Dermis microvascular lymphatic vessel endothelial cell (primary cell): Measurements from ENCODE around the gene CDH12. TPM values are rescaled to one million over a fixed set of nuclear protein-coding genes. Genes with fewer than 3 reads are reported as not detected.

Source experiments
- DNase-seq, 2 donors: peaks; one replicate each; pipeline versions ENCODE4 v3.0.0 to v3.0.0-alpha.2; 2010; ENCODE audit warnings: low read depth in 2 of 2
- total RNA-seq: library from RNA; depleted of rRNA; stranded (reverse); fragments of >200 nt; gene quantifications from 2 replicates; pipeline ENCODE4 v1.2.1, GENCODE V29; 2014

CDH12 gene
- total RNA-seq, 1 donor from 2014 or later, result not detected

DNA sequence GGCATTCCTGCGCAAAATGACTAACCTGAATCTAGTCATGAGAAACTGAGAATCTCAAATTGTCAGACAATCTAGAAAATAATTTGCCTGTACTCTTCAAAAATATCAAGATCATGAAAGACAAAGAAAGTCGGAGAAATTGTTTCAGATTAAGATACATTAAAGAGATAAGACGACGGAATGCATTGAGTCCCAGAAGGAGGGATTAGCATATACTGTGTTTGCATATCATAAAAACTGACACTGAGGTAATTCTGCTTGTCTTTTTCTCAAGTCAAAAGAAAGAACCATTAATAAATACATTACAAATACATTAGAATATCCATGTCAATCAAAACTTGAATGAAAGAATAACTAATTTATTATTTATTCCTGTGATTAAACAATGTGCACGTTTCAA lies 88.4 kb downstream of the CDH12 start:
- no peak for DNase-seq

DNA sequence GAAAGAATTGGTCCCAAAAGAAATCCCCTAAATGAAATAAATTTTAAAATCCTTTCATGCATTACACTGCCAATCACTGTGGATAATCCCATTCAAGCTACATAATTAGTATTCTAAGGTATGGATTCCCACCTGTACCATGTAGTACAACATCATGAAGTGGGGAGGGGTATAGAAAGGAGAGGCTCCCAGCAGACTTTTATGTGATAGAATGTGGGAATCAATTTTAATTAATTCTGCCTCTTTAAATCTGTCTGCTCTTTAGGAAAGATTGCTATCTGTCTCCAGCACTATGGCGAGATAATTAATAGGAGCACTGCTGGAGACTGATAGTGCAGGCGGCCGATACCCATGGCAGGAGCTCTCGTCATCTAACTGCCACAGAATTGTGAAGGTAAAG lies 95.4 kb downstream of the CDH12 start:
- no peak for DNase-seq

DNA sequence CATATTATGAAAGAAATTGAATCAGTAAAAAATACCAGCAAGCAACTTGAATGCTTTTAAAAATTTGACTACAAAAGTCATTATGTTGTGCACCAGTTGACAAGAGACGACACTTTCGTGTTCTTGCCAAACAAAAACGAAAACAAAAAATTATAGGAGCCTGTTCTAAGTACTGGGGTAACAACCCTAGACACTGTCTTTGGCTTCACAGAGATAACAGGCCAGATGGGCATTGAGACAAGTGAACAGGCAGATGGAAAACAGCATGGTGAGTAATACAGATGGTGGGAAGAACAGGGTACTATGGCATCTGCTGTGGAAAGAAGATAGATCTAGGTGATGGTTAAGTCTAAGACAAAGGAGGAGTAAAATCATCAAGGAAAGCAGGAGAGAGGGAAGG lies 99.0 kb downstream of the CDH12 start:
- no peak for DNase-seq

DNA sequence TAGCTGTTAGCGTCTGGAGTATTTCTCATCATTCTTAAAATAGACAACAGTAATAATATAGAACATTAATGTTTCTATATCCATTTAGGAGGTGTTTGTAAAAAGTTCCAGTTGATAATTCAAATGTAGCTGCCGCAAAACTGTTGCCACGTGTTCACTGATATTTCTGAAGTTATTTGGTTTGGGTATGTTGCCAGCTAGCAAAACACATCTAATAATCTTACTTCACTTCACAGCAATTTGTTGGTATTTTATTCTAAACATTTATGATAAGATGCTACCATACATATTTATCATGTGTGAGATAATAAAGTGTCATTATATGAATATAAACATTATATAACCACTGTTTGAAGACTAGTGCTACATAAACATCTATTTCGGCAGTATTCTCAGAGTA lies 101.6 kb downstream of the CDH12 start:
- no peak for DNase-seq

DNA sequence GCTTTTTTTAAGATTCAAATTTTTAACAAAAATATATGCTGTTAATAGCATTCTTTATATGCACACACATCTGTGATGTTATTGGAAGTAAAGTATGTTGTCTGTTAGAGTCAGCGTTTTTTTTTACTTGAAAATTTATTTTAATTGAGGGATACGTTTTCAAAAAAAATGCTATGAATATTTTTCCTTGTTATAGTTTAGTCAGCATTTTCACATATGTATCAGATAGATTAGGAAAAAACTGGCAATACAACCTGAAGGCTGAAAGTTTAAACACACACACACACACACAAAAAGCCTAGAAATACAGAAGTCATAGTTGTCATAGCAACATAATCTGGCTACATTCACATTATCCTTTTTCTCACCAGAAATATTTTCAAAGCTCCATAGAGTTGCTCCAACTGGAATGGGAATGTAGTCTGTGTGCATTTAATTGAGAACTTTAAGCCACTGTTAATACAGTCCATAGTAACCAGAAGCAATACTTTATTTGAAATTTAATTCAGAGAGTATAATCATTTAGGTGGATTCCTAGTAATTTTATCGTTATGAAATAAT lies 116.6 kb downstream of the CDH12 start:
- no peak for DNase-seq

DNA sequence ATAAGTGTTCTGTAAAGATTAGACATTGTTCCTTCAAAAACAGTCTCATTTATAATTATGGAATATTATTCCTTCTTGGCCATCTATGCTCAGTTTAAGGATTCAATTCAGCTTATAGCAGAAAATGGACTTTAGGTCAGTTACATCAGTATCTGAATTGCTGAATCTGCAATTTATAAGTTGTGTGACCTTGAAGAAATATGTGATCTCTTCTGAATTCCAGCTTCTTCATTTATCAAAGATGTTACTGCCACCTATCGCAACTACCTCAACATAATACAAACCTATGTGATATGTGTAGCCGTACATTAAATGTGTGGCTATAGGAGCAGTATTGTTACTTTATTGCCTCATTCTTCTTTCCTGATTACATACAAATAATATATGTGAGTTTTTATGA lies 118.2 kb downstream of the CDH12 start:
- DNase-seq, result no peak

DNA sequence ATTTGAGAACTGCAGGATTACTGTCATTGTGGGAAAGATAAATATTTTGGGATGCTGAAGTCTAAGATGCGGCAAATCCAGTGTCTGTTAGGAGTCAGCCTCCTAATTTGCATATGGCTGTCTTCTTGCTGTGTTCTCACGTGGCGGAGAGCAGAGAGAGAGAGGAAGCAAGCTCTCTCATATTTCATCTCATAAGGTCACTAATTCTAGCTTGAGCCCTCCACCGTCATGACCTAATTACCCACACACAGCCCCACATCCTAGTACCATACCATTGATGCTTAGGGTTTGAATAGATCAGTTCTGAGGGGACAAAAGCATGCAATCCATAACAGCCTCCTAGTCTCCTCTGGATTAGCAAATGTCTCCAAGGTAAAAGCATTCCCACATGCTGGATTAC lies 124.5 kb downstream of the CDH12 start:
- no peak for DNase-seq

DNA sequence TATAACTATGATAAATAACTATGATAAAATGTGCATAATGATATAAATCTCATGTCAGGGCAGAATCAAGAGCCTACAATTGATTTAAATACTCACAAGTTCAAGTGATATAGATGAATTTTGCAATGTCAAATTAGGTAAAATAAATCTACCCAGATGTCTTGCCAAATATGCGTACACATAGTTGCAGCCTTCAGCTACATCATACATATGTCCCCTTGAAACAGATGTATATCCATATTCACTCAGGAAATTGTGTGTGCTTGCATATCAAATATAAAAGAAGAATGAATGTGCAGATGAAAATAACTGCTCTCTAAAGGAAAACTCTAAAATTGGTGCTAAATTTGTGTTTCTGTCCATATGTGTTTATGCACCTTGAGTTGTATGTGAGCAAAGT lies 130.7 kb downstream of the CDH12 start:
- no peak for DNase-seq

DNA sequence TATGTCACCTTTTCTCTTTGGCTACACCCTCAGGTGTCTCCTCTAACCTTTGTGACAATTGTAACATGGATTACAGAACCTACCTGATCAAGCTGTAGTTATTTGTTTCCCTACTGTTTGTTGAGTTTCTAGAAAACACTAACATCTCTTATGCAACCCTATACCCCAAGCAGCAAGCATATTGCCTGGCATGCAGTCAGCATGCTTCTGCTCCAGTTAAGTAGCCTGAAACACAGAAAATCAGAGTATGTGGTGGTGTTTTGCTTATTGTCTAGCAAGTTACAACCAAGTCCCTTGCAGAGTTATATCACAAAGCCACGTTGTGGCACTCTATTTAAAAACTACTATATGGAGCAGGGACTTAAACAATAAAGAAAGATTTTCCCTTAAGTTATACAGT lies 131.1 kb downstream of the CDH12 start:
- DNase-seq, result no peak

DNA sequence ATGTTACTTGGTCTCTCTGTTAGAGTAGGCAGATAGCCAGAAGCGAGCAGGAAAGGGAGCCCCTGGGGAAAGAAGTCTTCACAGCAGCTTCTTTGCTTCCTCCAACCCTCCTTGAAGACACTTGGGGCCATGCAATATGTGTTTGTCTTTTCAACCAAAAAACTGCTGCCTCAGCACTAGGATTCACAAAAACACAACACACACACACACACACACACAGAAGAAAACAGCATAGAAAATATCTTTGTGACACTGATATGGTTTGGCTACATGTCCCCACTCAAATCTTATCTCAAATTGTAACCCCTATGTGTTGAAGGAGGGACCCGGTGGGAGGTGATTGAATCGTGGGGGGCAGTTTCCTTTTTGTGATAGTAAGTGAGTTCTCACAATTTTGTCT lies 133.3 kb downstream of the CDH12 start:
- DNase-seq, result no peak

DNA sequence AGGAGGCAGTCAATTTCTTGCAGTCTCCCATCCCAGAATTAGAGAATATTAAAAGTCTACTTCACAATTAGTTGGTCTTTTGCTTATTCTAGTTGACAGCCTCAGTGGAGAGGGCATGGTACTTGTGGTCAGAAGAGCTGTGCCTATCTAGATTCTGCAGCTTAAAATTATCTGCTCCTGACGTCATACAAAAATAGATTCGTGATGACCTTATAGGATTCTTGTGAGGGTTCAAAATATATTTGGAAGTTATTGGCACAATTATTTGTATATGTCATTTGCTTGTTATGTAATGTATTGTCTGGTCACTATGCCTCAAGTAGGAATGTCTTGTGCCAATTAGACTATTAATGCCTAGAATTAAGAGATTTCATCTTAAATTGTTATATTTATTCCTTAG lies 142.5 kb downstream of the CDH12 start:
- DNase-seq, result no peak

DNA sequence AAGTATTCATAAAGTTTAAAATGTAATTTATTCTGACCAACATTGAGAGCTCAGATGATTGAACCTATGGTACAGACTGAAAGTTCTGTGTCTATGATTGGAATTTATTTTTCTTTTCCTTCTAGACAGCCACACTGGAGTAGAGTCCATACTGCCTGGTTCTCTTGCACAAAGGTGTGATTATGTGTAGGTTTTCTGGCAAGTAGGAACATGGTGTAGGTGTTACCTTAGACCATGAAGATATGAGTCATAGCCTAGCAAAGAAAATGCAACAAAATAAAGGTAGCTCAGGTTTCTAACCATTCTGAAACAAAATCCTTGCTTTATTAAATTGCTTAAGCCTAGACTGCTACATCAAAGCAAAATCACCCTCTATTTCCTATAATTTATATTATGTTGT lies 143.4 kb downstream of the CDH12 start:
- no peak for DNase-seq

DNA sequence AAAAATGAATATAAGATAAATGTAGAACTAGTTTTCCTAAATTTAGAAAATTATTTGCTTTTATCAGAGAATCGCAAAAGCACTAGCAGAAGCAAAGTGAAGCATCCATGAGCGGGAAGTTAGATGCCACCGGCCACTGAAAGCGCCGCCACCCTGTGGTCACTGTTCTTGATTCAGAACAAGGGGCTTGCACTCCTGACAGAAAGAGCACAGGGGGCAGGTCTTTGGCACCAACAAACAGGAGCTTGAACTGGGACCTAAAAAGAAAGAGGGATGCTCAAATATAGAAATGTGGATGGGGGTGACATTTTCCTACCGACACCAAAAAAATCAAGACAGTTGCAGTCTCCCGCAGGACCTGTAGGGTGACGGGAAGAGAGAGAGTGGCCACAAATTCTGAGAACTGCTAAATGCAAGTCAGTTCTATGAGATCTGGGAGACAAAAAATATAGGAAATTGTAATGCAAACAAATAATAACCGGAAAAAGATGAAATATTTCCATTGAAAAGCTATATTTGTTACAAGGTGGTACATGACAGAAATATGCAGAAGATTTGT lies 144.3 kb downstream of the CDH12 start:
- DNase-seq, result no peak

DNA sequence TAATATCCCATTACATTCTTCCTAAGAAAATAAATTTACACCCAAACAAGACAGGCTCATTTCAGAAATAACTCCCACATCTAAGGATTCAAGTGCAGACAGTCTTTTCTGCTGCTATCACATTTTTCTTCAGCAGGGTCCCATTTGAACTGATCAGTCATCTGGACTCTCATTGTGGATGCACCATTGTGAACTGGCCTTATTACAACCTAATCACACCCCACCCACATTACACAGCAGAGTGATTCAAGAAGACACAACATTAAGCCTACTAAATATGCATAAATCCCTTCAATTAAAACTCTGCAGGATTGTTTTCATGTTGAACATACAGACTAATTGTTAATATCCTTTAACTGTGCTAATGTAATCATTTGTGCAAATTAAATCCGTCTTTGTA lies 146.2 kb downstream of the CDH12 start:
- no peak for DNase-seq

DNA sequence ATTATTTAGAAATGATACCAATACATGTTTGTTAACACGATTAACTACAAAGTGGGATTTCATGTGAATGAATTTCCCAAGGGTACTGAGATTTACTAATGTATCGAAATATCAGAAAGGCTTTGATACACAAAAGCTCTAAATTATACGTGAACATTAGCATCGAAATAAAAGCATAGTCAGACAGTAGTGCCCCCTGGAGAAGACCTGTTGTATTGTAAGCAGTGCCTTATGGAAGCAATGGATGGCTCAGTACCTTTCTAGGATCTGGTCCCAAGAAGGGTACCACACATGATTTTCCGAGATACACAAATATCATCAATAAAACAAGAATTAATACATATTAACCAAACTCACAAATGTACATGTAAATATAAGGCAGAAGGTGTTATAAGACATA lies 153.8 kb downstream of the CDH12 start:
- DNase-seq, result no peak

DNA sequence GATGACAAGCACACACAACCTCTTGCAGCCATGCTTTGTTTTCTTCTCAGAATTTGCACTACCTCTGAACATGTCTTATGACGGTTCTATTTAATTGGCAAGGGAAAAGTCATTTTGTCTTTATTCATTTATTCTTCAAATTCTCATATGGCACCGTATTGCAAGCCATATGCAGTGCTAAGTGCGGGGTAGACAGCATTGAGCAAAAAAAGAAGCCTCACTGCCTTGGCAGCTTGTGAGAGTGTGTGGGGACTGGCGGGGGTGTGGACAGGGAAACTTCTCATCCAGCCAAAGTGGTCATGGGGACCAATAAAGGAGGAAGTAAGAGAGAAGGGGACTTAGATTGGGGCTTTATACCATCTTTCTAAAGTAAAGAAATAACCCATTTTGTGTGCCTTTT lies 160.0 kb downstream of the CDH12 start:
- DNase-seq, result no peak

DNA sequence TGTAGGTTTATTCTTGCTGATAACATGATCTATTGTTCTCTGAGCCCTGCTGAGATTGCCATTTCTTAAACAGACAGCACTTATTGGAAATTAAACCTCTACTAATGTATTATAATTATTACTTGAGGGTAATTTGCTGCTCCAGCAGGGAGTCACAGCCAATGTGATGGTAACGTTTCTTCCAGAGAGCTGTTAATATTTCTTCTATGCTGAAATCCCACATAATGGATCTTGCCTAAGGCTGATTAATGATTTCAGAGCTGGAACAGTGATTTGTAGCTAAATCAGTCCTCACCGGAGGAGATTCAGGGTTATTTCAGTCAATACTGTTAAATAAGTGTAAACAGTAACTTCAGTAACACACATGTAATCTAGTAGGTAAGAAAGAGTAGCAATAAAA lies 170.1 kb downstream of the CDH12 start:
- no peak for DNase-seq

DNA sequence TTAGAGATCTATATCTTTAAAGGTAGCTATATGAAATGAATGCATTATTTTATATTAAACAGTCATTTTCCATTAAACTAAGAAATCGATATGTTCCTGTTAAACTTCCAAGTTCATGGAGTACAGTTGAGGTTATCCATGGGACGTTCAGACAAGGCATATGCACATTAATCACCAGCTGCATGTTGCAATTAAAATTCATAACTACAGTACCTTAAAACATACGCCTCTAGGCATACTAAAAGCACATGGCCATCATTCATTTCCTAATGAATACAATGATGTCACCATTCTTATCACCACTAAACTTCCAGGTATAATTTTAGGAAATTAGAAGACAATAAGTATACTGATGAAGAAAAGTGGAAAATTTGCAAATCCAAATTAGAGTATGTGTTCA lies 174.3 kb downstream of the CDH12 start:
- DNase-seq, result no peak

DNA sequence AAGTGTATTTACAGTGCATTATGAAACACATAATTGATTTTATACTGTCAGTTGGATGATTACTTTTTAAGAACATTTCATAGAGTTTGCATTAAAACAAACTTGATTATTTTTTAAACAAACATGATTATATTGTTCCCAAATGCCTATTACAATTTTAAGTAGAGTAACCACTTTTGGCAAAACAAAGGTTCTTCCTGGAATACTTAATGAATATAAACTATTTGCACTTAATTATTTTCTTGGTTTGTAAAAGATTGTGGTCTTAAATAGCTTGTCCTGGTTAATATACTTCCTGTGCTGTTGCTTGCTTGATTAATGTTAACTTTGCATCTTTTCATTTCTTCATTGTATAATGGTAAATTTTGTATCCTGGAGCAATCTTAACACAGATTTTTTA lies 180.0 kb downstream of the CDH12 start:
- DNase-seq, result no peak

DNA sequence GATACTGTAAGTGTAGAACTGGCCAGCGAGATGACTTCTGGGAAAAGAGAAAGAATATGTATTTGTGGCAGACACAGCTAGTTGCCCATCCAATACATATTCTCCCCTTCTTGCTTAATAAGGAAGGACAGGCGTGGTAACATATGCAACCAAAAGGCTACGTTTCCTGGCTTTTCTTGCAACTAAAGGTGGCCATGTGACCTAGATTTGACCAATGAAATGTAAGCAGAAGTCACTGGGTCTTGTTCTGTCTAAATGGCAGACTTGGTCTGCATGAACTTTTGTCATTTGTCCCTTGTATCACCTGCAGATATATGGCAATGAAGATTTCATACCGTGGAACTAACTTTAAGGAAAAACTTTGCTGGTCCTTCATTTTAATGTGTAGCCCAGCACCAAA lies 183.8 kb downstream of the CDH12 start:
- DNase-seq, result no peak

DNA sequence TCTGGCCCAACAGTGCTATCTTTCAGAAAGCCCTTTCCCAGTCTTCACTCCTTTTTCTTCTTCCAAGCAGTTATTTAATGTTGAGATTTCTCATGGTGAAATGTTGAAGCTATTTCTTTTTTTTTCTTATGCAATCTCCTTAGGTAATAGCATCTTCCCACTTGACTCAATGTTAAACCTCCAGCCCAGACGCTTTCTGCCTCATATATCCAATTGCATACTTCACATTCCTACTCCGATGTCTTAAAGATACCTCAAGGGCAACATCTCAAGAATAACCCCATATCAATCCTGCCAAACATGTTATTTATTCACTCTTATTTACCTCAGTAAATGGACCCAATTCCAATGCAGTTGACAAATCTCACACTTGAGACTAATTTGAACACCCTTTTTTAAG lies 187.3 kb downstream of the CDH12 start:
- DNase-seq, result no peak

DNA sequence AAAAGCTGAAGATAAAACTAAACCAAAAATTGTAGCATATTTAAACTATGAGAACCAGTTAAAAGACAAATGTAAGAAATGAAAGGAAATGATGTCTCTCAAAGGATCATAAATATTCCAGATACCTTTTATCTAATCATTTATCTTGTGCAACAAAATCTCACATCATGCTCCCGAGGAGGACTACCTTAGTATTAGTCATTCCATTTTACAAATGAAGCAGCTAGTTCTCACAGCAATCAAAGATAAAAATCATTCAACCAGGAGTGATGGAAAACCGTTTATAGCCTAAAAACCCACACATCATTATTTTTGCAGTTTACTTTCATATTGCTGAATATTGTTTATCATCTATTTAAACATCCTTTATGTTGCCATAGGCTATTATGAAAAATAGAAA lies 190.0 kb downstream of the CDH12 start:
- no peak for DNase-seq

DNA sequence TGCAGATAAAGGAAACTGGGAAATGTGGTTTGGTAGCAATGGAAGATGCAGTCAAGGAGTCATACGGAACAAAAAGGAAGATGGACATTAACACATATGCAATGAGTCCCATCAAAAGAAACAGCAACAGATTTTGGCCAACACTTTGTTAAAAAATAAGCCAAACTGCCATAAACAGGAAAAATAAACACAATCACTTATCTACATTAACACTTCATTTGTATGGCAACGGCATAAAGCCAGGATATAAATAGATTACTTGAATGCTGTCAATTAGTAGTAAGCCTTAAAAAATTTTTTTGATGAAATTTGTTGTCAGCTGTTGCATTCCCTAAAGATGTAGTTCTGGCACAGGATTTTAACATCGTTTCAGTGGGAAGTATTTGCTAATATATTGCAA lies 190.8 kb downstream of the CDH12 start:
- no peak for DNase-seq

DNA sequence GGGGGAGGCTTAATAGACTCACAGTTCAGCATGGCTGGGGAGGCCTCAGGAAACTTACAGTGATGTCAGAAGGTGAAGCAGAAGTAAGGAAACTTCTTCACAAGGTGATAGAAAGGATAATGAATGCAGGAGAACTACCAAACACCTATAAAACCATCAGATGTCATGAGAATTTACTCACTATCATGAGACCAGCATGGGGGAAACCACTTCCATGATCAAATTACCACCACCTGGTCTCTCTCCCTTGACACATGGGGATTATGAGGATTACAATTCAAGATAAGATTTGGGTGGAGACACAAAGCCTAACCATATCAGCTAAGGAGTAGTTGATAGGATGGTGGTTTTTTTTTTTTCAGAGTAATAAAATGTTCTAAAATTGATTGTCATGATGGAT lies 201.8 kb downstream of the CDH12 start:
- DNase-seq, result no peak
